Measurements from ENCODE around the gene NTN4. TPM values are rescaled to one million over a fixed set of nuclear protein-coding genes. Genes with fewer than 3 reads are reported as not detected.
"Not testable (repeated sequence)": the region's sequence is repeated elsewhere in the genome, so short reads cannot be mapped to it uniquely, and the experiment has no call there.

Gene NTN4
- total RNA-seq, 2 donors from 2014 or later, result 72.3 to 79.2 TPM

GRCh38 chr12:95787274-95787818 lies 3.2 kb downstream of the NTN4 start:
- no peak for TF ChIP-seq CTCF (IDR thresholded peaks at IDR 0.05)
- DNase-seq (ENCODE audit: low spot score), result no peak
- no peak for ATAC-seq (ENCODE audit: insufficient number of reproducible peaks, low FRiP score, low read depth)
- Histone ChIP-seq H3K27me3 (replicated peaks; ENCODE audit: insufficient read depth) (no peaks in the 10 kb centered on the region), H3K27ac (no peak overlapping the region), H3K36me3 (no peaks in the 10 kb centered on the region), H3K4me1 (ENCODE audit: control insufficient read depth in 1 of 2, low read depth in 2 of 2) (peaks cover 9 to 46% of the 10 kb centered on the region in 2 donors), H3K4me3 (no peak overlapping the region), H3K9me3 (no peaks in the 10 kb centered on the region)

GRCh38 chr12:95784915-95785314 lies 5.6 kb downstream of the NTN4 start:
- no peaks in the 10 kb centered on the region for H3K36me3 ChIP-seq
- no peak overlapping the region for H3K27ac ChIP-seq
- no peaks in the 10 kb centered on the region for H3K9me3 ChIP-seq
- DNase-seq (ENCODE audit: low spot score), result no peak
- H3K27me3 ChIP-seq (replicated peaks; ENCODE audit: insufficient read depth), result no peaks in the 10 kb centered on the region
- TF ChIP-seq CTCF (IDR thresholded peaks at IDR 0.05), result no peak
- no peak for ATAC-seq (ENCODE audit: insufficient number of reproducible peaks, low FRiP score, low read depth)
- H3K4me1 ChIP-seq (ENCODE audit: control insufficient read depth in 1 of 2, low read depth in 2 of 2), result peaks cover 12 to 52% of the 10 kb centered on the region in 2 donors
- no peak overlapping the region for H3K4me3 ChIP-seq

GRCh38 chr12:95784286-95784685 lies 6.3 kb downstream of the NTN4 start:
- Histone ChIP-seq H3K4me1 (ENCODE audit: control insufficient read depth in 1 of 2, low read depth in 2 of 2) (peaks cover 12 to 52% of the 10 kb centered on the region in 2 donors), H3K27me3 (replicated peaks; ENCODE audit: insufficient read depth) (no peaks in the 10 kb centered on the region), H3K36me3 (no peaks in the 10 kb centered on the region), H3K27ac (no peak overlapping the region), H3K4me3 (no peak overlapping the region), H3K9me3 (no peaks in the 10 kb centered on the region)
- ATAC-seq (ENCODE audit: insufficient number of reproducible peaks, low FRiP score, low read depth) (no peak), DNase-seq (ENCODE audit: low spot score) (no peak)
- no peak for TF ChIP-seq CTCF (IDR thresholded peaks at IDR 0.05)

GRCh38 chr12:95775466-95775865 lies 15.1 kb downstream of the NTN4 start:
- not testable (repeated sequence) for ATAC-seq (ENCODE audit: insufficient number of reproducible peaks, low FRiP score, low read depth); H3K36me3 ChIP-seq; H3K4me1 ChIP-seq (ENCODE audit: control insufficient read depth in 1 of 2, low read depth in 2 of 2); H3K9me3 ChIP-seq; DNase-seq (ENCODE audit: low spot score); H3K27me3 ChIP-seq (replicated peaks; ENCODE audit: insufficient read depth); H3K27ac ChIP-seq; H3K4me3 ChIP-seq

GRCh38 chr12:95774311-95775045 lies 16.1 kb downstream of the NTN4 start:
- ATAC-seq (ENCODE audit: insufficient number of reproducible peaks, low FRiP score, low read depth) (no peak), DNase-seq (ENCODE audit: low spot score) (no peak)
- no peaks in the 10 kb centered on the region for H3K36me3 ChIP-seq
- TF ChIP-seq CTCF (IDR thresholded peaks at IDR 0.05), result no peak
- H3K4me3 ChIP-seq, result no peak overlapping the region
- no peak overlapping the region for H3K27ac ChIP-seq
- H3K27me3 ChIP-seq (replicated peaks; ENCODE audit: insufficient read depth), result no peaks in the 10 kb centered on the region
- H3K4me1 ChIP-seq (ENCODE audit: control insufficient read depth in 1 of 2, low read depth in 2 of 2), result peaks cover 6 to 10% of the 10 kb centered on the region in 2 donors
- no peaks in the 10 kb centered on the region for H3K9me3 ChIP-seq

Data from thoracic aorta (tissue), 2 donors.